HFF-Myc (cell line): ENCODE results near the gene LCORL.
"Not testable (repeated sequence)": the region's sequence is repeated elsewhere in the genome, so short reads cannot be mapped to it uniquely, and the experiment has no call there.

Source experiments
- DNase-seq: peaks from one replicate; pipeline ENCODE4 v3.0.0-alpha.2; 2011; ENCODE audit warnings: low read depth; ENCODE audit errors: extremely low read depth
- H3K4me3 ChIP-seq: replicated peaks from 2 replicates; pipeline ENCODE4 v1.5.1; 2011; ENCODE audit warnings: low read depth, mild to moderate bottlenecking, control low read depth, low read length
- CTCF ChIP-seq: IDR thresholded peaks from 2 replicates; pipeline ENCODE4 v1.5.1; 2012; ENCODE audit warnings: mild to moderate bottlenecking, low read depth, low read length, control low read depth; ENCODE audit errors: missing control alignments

Gene LCORL

GRCh38 chr4:18020671-18021469 is 685 bp downstream of the LCORL start:
- peak; percentile 63 for DNase-seq
- H3K4me3 ChIP-seq = peak overlapping the region; percentile 83
- no peak for TF ChIP-seq CTCF

GRCh38 chr4:18020145-18020670 is 1.3 kb downstream of the LCORL start:
- peak overlapping the region; percentile 83 for H3K4me3 ChIP-seq
- DNase-seq = no peak
- TF ChIP-seq CTCF = no peak

GRCh38 chr4:18014269-18014668 is 7.3 kb downstream of the LCORL start:
- no peak overlapping the region for H3K4me3 ChIP-seq
- no peak for TF ChIP-seq CTCF
- DNase-seq = no peak

- H3K4me3 ChIP-seq = no peak overlapping the region
- TF ChIP-seq CTCF = no peak
- DNase-seq = no peak
Observed at GRCh38 chr4:18012807-18013462, 8.6 kb downstream of the LCORL start.

GRCh38 chr4:18012134-18012806 is 9.3 kb downstream of the LCORL start:
- DNase-seq = no peak
- no peak for TF ChIP-seq CTCF
- H3K4me3 ChIP-seq = no peak overlapping the region

GRCh38 chr4:18007625-18008024 is 13.9 kb downstream of the LCORL start:
- H3K4me3 ChIP-seq = no peak overlapping the region

GRCh38 chr4:18006432-18006831 is 15.1 kb downstream of the LCORL start:
- H3K4me3 ChIP-seq = not testable (repeated sequence)

More at GRCh38 chr4:18007625-18008024, 13.9 kb downstream of the LCORL start:
- DNase-seq = no peak
- no peak for TF ChIP-seq CTCF

More at GRCh38 chr4:18006432-18006831, 15.1 kb downstream of the LCORL start:
- not testable (repeated sequence) for DNase-seq
